H1 (cell line): Measurements from ENCODE around the gene NTN1. TPM values are rescaled to one million over a fixed set of nuclear protein-coding genes. Genes with fewer than 3 reads are reported as not detected.

ENCODE experiments used
- polyA plus RNA-seq, 7 experiments: library from polyadenylated mRNA; depleted of rRNA in 3 of 7; stranded (reverse) in 5 of 7; unstranded in 2 of 7; fragments of >200 nt in 5 of 7; fragments of 200-250 nt in 2 of 7; gene quantifications; 1 replicate in 5 of 7; 2 replicates in 1 of 7; 4 replicates in 1 of 7; pipeline versions ENCODE4 v1.2.1 to v1.2.3, GENCODE V29; 2011 to 2013; ENCODE audit warnings: missing spikeins in 2 of 7, mixed read lengths in 2 of 7
- total RNA-seq: library from RNA; stranded (reverse); fragmentation: NEBNext Ultra II Directional; extraction: Animal tissue kit (Norgen Biotek cat#: 25700); gene quantifications from 2 replicates; pipeline ENCODE4 v1.2.1, GENCODE V29; 2021
- TF ChIP-seq, protein P1 (sequence below): IDR thresholded peaks from 2 replicates; pipeline ENCODE4 v1.6.1; 2012; ENCODE audit warnings: inconsistent platforms

The NTN1 gene
- total and polyA plus RNA-seq, 2 of the 8 experiments (the other 6 are each of a cell fraction or from before 2014, with no cell fraction given) = 2.0 to 2.3 TPM

DNA sequence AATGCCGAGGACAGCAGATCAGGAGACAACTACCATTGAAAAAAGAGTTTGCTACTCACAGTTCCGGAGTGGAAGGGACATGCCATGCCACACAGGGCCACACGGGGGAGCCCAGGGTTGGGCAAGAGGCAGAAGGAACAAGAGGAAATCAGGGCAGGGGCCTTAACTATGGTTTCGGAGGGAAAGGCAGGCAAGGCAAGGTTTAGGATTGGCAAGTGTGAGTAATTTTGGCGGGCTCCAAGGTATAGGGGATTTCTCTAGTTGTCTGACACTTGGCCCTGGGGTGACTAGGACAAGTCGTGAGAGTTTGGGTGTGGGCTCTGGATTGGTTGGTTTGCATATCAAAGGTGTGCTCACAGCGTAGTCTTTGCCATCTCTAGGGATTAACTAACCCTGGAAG is 27.0 kb upstream of the NTN1 start (continued):
- TF ChIP-seq, protein P1, sequence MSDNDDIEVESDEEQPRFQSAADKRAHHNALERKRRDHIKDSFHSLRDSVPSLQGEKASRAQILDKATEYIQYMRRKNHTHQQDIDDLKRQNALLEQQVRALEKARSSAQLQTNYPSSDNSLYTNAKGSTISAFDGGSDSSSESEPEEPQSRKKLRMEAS = peak; percentile 54
